GM20431 (cell line): ENCODE data around the gene FGD2.

ENCODE experiments used
- in situ Hi-C: fragments of 300-500 bp; cut with MseI, MboI; formaldehyde crosslinking; loops from one replicate; pipeline ENCODE4 v1.15.0; 2020; ENCODE audit warnings: low sequenced_read_pairs; ENCODE audit not compliant: unreplicated experiment

The FGD2 gene

GRCh38 chr6:37015532-37015931 is 10.1 kb downstream of the FGD2 start:
- in situ Hi-C loops = loop anchor here (10.0 kb wide), 1 partner anchor 131 kb away; the partner anchor contains the start of gene C6orf89

- in situ Hi-C loops = loop anchor here (10.0 kb wide), 1 partner anchor 132 kb away; the partner anchor contains the start of gene C6orf89
Observed at GRCh38 chr6:37016995-37017394, 11.5 kb downstream of the FGD2 start.

GRCh38 chr6:37017606-37018197 is 12.2 kb downstream of the FGD2 start:
- in situ Hi-C loops = loop anchor here (10.0 kb wide), 1 partner anchor 133 kb away; the partner anchor contains the start of gene C6orf89

DNA sequence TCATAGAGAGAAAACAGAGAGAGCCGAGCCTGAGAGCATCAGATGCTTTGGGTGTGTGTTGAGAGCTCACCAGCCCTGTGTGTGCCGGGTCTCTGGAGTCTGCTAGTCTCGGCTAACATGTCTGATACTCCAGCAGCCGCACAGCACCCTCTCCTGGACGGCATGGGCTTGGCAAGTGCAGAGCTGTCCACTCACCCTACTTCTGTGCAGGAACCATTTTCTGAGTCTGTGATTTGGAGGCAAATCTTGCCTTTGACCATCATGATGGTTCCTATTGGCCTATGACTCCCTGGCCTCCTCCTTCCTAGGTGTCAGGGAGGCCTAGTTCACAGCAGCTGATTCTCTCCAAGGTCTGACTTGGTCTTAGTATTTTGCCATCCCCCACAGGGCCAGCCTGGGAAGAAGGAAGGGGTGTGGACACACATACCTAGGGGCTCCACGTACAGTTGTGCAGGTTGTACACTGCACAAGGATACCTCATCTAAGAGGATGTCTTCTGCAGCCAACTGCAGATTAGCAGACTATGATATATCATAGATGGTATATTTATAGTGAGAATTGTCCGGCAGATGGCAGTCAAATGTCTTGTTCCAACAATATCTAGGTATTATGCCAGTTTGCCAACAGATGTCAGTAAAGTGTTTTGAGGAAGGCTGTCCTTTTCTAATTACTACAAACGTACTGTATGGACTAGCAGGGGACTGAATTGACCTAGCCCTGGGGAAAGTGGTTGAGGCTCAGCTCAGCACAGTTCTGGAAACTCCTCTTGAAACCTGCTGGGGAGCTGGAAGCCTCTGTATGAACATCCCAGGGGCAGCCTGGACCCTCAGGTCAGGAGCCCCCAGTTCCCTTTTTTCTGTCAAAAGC is 13.0 kb downstream of the FGD2 start:
- in situ Hi-C loops = loop anchor here (10.0 kb wide), 1 partner anchor 134 kb away; the partner anchor contains the start of gene C6orf89

- in situ Hi-C loops = loop anchor here (10.0 kb wide), 1 partner anchor 134 kb away; the partner anchor contains the start of gene C6orf89
Observed at GRCh38 chr6:37019065-37019450, 13.6 kb downstream of the FGD2 start.

DNA sequence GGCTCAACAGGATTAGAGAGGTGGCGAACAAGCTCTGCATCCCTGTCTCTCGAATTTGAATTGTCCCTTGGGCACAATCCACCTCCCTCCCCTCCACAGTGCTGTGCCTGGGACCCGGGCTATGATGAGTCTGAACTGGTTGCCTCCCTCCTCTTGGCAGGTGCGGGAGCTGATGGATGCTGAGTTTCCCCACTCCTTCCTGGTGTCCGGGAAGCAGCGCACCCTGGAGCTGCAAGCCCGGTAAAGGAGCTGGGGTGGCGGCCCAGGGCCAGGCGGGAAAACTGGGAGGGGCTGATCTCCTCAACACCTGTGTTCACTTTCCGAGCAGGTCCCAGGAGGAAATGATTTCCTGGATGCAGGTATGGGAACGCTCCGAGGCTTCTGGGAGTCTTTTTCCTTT is 14.9 kb downstream of the FGD2 start:
- in situ Hi-C loops = loop anchor here (10.0 kb wide), 2 partner anchors 154 to 194 kb away; partner anchors contain the start of gene PIM1

- in situ Hi-C loops = loop anchor here (10.0 kb wide), 2 partner anchors 154 to 194 kb away; partner anchors contain the start of gene PIM1
Observed at GRCh38 chr6:37020812-37021211, 15.4 kb downstream of the FGD2 start.

GRCh38 chr6:37021356-37022129 is 16.1 kb downstream of the FGD2 start:
- in situ Hi-C loops = loop anchor here (10.0 kb wide), 2 partner anchors 153 to 193 kb away; partner anchors contain the start of gene PIM1

DNA sequence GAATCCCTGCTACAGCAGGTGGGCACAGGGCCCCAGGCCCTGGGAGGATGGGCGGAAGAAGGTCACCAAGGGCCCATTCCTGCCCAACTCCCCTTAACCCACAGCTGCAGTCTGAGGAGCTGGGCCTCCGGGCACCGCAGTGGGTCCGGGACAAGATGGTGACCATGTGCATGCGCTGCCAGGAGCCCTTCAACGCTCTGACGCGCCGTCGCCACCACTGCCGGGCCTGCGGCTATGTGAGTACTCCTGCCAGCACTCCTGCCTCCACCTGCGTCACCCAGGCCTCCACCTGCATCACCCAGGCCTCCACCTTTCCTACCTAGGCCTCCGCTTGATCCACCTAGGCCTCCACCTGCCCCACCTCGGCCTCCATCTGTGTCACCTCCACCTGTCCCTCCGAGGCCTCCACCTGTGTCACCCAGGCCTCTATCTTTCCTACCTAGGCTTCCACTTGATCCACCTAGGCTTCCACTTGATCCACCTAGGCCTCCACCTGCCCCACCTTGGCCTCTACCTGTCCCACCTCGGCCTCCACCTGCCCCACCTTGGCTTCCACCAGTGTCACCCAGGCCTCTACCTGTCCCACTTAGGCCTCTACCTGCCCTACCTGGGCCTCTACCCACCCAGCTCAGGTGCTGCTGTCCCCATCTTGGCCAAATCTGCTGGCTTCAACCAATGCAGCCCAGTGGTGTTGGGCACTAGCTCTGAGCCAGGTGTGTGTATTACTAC is 16.8 kb downstream of the FGD2 start:
- in situ Hi-C loops = loop anchor here (10.0 kb wide), 2 partner anchors 153 to 193 kb away; partner anchors contain the start of gene PIM1

GRCh38 chr6:37024656-37025337 is 19.3 kb downstream of the FGD2 start:
- in situ Hi-C loops = loop anchor here (10.0 kb wide), 2 partner anchors 150 to 190 kb away; partner anchors contain the start of gene PIM1

GRCh38 chr6:37025621-37026466 is 20.4 kb downstream of the FGD2 start:
- in situ Hi-C loops = loop anchor here (10.0 kb wide), 2 partner anchors 149 to 189 kb away; partner anchors contain the start of gene PIM1

DNA sequence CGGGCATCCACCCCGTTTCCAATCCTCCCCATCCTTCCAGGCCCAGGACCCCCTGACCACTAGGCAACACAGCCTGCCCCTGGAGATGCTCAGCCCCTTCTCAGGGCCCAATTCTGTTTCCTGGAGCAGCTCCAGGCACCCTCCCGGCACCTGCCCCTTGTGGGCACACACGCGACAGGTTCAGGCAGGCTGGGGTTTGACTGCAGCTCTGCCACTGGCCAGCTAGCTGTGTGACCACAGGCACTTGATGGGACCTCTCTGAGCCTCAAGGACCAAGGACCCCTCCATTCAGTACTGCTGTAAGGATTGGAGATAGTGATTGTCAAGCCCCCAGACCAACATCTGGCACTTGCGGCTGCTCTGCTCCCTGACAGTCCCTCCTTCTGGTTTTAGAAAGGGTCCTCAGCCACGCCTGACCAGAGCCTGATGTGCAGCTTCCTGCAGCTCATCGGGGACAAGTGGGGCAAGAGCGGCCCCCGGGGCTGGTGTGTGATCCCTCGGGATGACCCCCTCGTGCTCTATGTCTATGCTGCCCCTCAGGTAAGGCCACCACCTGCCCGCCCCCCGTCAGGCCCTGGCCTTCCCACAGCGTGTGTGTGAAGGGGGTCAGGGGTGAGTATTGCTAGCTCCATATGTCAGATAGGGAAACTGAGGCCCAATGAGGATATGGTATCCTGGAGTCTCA is 21.7 kb downstream of the FGD2 start:
- in situ Hi-C loops = loop anchor here (10.0 kb wide), 2 partner anchors 148 to 188 kb away; partner anchors contain the start of gene PIM1

DNA sequence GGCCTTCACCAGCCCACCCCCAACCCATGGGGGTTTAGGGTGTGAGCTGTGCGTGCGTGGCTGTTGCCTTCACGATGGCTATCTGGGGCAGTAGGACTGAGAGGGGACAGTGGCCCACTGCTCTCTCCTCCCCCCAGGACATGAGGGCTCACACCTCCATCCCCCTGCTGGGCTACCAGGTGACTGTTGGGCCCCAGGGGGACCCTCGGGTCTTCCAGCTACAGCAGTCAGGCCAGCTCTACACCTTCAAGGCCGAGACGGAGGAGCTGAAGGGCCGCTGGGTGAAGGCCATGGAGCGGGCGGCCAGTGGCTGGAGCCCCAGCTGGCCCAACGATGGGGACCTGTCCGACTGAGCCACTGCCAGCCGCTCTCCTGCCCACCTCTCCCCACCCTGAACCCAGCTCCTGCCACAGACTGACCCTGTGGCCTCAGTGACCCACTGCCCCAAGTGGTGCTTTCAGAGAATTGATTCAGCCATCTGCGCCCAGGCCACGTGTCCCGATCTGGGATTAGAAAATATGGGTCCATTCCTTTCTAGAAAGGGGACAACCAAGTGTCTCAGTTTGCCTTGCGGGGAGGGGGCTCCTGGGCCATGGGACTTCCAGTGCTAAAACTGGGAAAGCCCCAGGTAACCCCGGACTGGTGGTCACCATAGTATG is 22.5 kb downstream of the FGD2 start:
- in situ Hi-C loops = loop anchor here (10.0 kb wide), 2 partner anchors 147 to 187 kb away; partner anchors contain the start of gene PIM1

- in situ Hi-C loops = loop anchor here (10.0 kb wide), 2 partner anchors 145 to 185 kb away; partner anchors contain the start of gene PIM1
Observed at GRCh38 chr6:37029249-37029971, 24.0 kb downstream of the FGD2 start.

GRCh38 chr6:37030599-37030998 is 25.1 kb downstream of the FGD2 start:
- in situ Hi-C loops = no loop called here

- in situ Hi-C loops = no loop called here
Observed at GRCh38 chr6:37032239-37032638, 26.8 kb downstream of the FGD2 start.
